HepG2 (cell line): ENCODE results near the gene RASGRP1. TPM values are rescaled to one million over a fixed set of nuclear protein-coding genes. Genes with fewer than 3 reads are reported as not detected.

Source experiments
- ATAC-seq: fragments of 200-7000 bp; cut with Tn5 transposase; 3 replicates; pipeline ENCODE4 v1.9.1; 2020; ENCODE audit warnings: mild to moderate bottlenecking, moderate library complexity
- BruUV-seq: library from RNA; stranded (reverse); fragments of 400-500 nt; replicated peaks from 2 replicates; lab custom pipeline; 2021; lab: Mats Ljungman, UMichigan
- CTCF ChIA-PET: fragments of 300-600 bp; formaldehyde crosslinking; extraction: SDS; loops from one replicate; lab custom pipeline; 2021; ENCODE audit warnings: low total read pairs, inconsistent platforms, low intra/inter-chr PET ratio; lab: Yijun Ruan, JAX
- POLR2A ChIA-PET: fragments of 350-600 bp; sonication (Branson Sonifier 250); formaldehyde crosslinking; loops from one replicate; lab custom pipeline; 2020; ENCODE audit warnings: antibody characterized with exemption, inconsistent platforms; lab: Yijun Ruan, JAX
- DNase-seq: peaks from one replicate; pipeline ENCODE4 v3.0.0-alpha.2; 2015; ENCODE audit warnings: low spot score
- FAIRE-seq: peaks from 3 replicates; lab custom pipeline; 2011; peaks lifted over from hg19 to GRCh38; lab: Jason Lieb, UNC
- H2AFZ ChIP-seq: one replicate; pipeline ENCODE4 v1.6.1; 2011; ENCODE audit warnings: low read length, inconsistent platforms
- H3K27ac ChIP-seq: fragments of 300-600 bp; 3 replicates; pipeline ENCODE4 v1.8.0; 2011; ENCODE audit warnings: mixed run types, mild to moderate bottlenecking, mixed read lengths, low read length, inconsistent platforms; ENCODE audit not compliant: insufficient read depth; ENCODE audit errors: extremely low read length
- H3K27me3 ChIP-seq, 2 experiments: fragments of 200-600 bp in 1 of 2; 2 replicates in 1 of 2; 3 replicates in 1 of 2; pipeline versions ENCODE4 v1.6.0 to v1.8.0; 2011; ENCODE audit warnings: low read length in 2 of 2, mild to moderate bottlenecking in 2 of 2, moderate library complexity in 2 of 2, inconsistent platforms in 1 of 2; ENCODE audit not compliant: insufficient read depth in 2 of 2, control insufficient read depth in 1 of 2
- H3K36me3 ChIP-seq, 2 experiments: fragments of 200-600 bp in 1 of 2; replicated peaks in 1 of 2; 2 replicates in 1 of 2; 3 replicates in 1 of 2; pipeline versions ENCODE4 v1.5.1 to v1.8.0; 2011; ENCODE audit warnings: low read length in 2 of 2, inconsistent platforms in 1 of 2; ENCODE audit not compliant: insufficient read depth in 2 of 2, control insufficient read depth in 1 of 2
- H3K4me1 ChIP-seq: 2 replicates; pipeline ENCODE4 v1.5.1; 2012; ENCODE audit warnings: low read length, inconsistent platforms; ENCODE audit not compliant: insufficient read depth
- H3K4me2 ChIP-seq: 2 replicates; pipeline ENCODE4 v1.6.0; 2011; ENCODE audit warnings: low read depth, low read length, inconsistent platforms
- H3K4me3 ChIP-seq, 3 experiments: fragments of 200-600 bp in 1 of 3; sonication (generic), shearing (Covaris generic) in 1 of 3; replicated peaks in 1 of 3; 2 replicates each; pipeline ENCODE4 v1.5.1; 2011 to 2016; ENCODE audit warnings: low read length in 3 of 3, inconsistent platforms in 2 of 3, low read depth in 2 of 3, mild to moderate bottlenecking in 2 of 3, control low read depth in 1 of 3, mixed read lengths in 1 of 3; ENCODE audit not compliant: insufficient read depth in 1 of 3
- H3K79me2 ChIP-seq: one replicate; pipeline ENCODE4 v1.6.1; 2011; ENCODE audit warnings: low read length, inconsistent platforms; ENCODE audit not compliant: insufficient read depth
- H3K9ac ChIP-seq: 2 replicates; pipeline ENCODE4 v1.6.0; 2011; ENCODE audit warnings: mild to moderate bottlenecking, low read depth, low read length, inconsistent platforms; ENCODE audit not compliant: insufficient read depth
- H3K9me3 ChIP-seq: 2 replicates; pipeline ENCODE4 v1.5.1; 2012; ENCODE audit warnings: mild to moderate bottlenecking, low read length
- H4K20me1 ChIP-seq: 2 replicates; pipeline ENCODE4 v1.6.0; 2011; ENCODE audit warnings: inconsistent platforms, mild to moderate bottlenecking, low read length, moderate library complexity; ENCODE audit not compliant: insufficient read depth
- MAZ ChIP-seq, 2 experiments: sonication (generic) in 1 of 2; formaldehyde crosslinking in 1 of 2; IDR thresholded peaks; 2 replicates each; pipeline versions ENCODE4 v1.5.0 to v1.6.1; 2012 to 2020; ENCODE audit warnings: low read depth in 2 of 2, mild to moderate bottlenecking in 2 of 2, borderline replicate concordance in 1 of 2, improper control_type of control experiment in 1 of 2, low read length in 1 of 2, missing genetic modification reagents in 1 of 2, moderate library complexity in 1 of 2
- MEIS2 ChIP-seq: sonication (generic); formaldehyde crosslinking; IDR thresholded peaks from 2 replicates; pipeline ENCODE4 v1.9.0; 2021; ENCODE audit warnings: mild to moderate bottlenecking, missing genetic modification reagents
- SSRP1 ChIP-seq: IDR thresholded peaks from 2 replicates; pipeline ENCODE4 v1.6.1; 2016; ENCODE audit warnings: control low read depth
- TAF15 ChIP-seq: fragments of 200-400 bp; formaldehyde crosslinking; IDR thresholded peaks from one replicate; pipeline ENCODE4 v1.6.1; 2018; ENCODE audit warnings: mild to moderate bottlenecking, low read depth, low read length; ENCODE audit not compliant: poor library complexity, severe bottlenecking
- TGIF2 ChIP-seq: IDR thresholded peaks from 2 replicates; pipeline ENCODE4 v1.6.1; 2016; ENCODE audit warnings: control low read depth, missing compliant biosample characterization
- TOPORS ChIP-seq: sonication (generic); formaldehyde crosslinking; IDR thresholded peaks from 2 replicates; pipeline ENCODE4 v1.8.0; 2023; ENCODE audit warnings: mild to moderate bottlenecking, missing genetic modification reagents
- ZC3H13 ChIP-seq: sonication (generic); formaldehyde crosslinking; IDR thresholded peaks from 2 replicates; pipeline ENCODE4 v1.8.1; 2023; ENCODE audit warnings: mild to moderate bottlenecking, missing genetic modification reagents, moderate library complexity
- ZFP37 ChIP-seq: sonication (generic); formaldehyde crosslinking; IDR thresholded peaks from 2 replicates; pipeline ENCODE4 v1.4.0; 2020; ENCODE audit warnings: missing genetic modification reagents, borderline replicate concordance
- ZNF558 ChIP-seq: sonication (generic); formaldehyde crosslinking; IDR thresholded peaks from 2 replicates; pipeline ENCODE4 v1.9.0; 2022; ENCODE audit warnings: mild to moderate bottlenecking, missing genetic modification reagents, borderline replicate concordance
- ZSCAN21 ChIP-seq: sonication (generic); formaldehyde crosslinking; IDR thresholded peaks from 2 replicates; pipeline ENCODE4 v1.8.0; 2022; ENCODE audit warnings: mild to moderate bottlenecking, missing genetic modification reagents, moderate library complexity, borderline replicate concordance
- in situ Hi-C: cut with HindIII; loops from 2 replicates; pipeline ENCODE4 v1.10.0; 2017; ENCODE audit warnings: low pct_unique_long_range_greater_than_20kb; ENCODE audit not compliant: extremely low pct_ligation_motif_present
- intact Hi-C: fragments of 100-400 bp; cut with micrococcal nuclease; formaldehyde crosslinking; loops from one replicate; pipeline ENCODE4 v1.10.0; 2022; ENCODE audit not compliant: unreplicated experiment
- polyA plus RNA-seq, 8 experiments: library from polyadenylated mRNA; depleted of rRNA in 3 of 8; stranded (reverse) in 7 of 8; unstranded in 1 of 8; fragments of >200 nt; fragmentation: Illumina TruSeq in 4 of 8; extraction: Trizol in 4 of 8; gene quantifications; 2 replicates each; pipeline versions ENCODE4 v1.2.1 to v1.2.3, GENCODE V29; 2011 to 2016; ENCODE audit warnings: low read depth in 4 of 8, missing spikeins in 1 of 8, mixed read lengths in 1 of 8; ENCODE audit not compliant: insufficient read depth in 1 of 8
- total RNA-seq, 5 experiments: library from RNA; depleted of rRNA; stranded (reverse); fragments of >200 nt; fragmentation: Illumina TruSeq; extraction: Trizol; gene quantifications; 2 replicates each; pipeline ENCODE4 v1.2.3, GENCODE V29; 2016; ENCODE audit warnings: low read depth in 1 of 5
- TF ChIP-seq, protein P1 (sequence below): sonication (generic); formaldehyde crosslinking; IDR thresholded peaks from 2 replicates; pipeline ENCODE4 v1.8.1; 2022; ENCODE audit warnings: low read depth, mild to moderate bottlenecking, missing genetic modification reagents
- TF ChIP-seq, protein P2 (sequence below): IDR thresholded peaks from 2 replicates; pipeline ENCODE4 v1.6.1; 2016
- TF ChIP-seq, protein P3 (sequence below): fragments of 450-650 bp; IDR thresholded peaks from 2 replicates; pipeline ENCODE4 v1.6.1; 2016
- TF ChIP-seq, protein P4 (sequence below): IDR thresholded peaks from 2 replicates; pipeline ENCODE4 v1.6.1; 2018; ENCODE audit warnings: missing genetic modification reagents

Gene RASGRP1
- total and polyA plus RNA-seq, 2 of the 13 experiments (the other 11 are each of a cell fraction or from before 2014, with no cell fraction given), result 0.07 TPM; not detected in 1

DNA sequence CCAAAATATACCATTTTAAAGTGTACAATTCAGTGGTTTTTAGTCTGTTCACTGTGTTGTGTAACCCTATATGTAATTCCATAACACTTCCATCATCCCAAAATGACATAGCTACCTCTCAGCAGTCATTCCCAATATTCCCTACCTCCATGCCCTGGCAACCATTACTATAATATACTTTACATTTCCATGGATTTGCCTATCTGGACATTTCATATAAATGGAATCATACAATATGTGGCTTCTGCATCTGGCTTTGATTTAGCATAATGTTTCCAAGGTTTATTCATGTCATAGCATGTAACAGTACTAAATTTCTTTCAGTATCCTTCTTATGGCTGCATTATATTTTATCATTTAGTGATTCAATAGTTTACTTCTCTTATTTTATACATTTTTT lies 85.3 kb downstream of the RASGRP1 start:
- no peak for TF ChIP-seq TOPORS (CRISPR knock-in tag)
- no peak for TF ChIP-seq ZSCAN21 (CRISPR knock-in tag)
- TF ChIP-seq, protein P1, sequence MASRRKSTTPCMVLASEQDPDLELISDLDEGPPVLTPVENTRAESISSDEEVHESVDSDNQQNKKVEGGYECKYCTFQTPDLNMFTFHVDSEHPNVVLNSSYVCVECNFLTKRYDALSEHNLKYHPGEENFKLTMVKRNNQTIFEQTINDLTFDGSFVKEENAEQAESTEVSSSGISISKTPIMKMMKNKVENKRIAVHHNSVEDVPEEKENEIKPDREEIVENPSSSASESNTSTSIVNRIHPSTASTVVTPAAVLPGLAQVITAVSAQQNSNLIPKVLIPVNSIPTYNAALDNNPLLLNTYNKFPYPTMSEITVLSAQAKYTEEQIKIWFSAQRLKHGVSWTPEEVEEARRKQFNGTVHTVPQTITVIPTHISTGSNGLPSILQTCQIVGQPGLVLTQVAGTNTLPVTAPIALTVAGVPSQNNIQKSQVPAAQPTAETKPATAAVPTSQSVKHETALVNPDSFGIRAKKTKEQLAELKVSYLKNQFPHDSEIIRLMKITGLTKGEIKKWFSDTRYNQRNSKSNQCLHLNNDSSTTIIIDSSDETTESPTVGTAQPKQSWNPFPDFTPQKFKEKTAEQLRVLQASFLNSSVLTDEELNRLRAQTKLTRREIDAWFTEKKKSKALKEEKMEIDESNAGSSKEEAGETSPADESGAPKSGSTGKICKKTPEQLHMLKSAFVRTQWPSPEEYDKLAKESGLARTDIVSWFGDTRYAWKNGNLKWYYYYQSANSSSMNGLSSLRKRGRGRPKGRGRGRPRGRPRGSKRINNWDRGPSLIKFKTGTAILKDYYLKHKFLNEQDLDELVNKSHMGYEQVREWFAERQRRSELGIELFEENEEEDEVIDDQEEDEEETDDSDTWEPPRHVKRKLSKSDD, result no peak
- no peak for TF ChIP-seq TAF15
- TF ChIP-seq, protein P2, sequence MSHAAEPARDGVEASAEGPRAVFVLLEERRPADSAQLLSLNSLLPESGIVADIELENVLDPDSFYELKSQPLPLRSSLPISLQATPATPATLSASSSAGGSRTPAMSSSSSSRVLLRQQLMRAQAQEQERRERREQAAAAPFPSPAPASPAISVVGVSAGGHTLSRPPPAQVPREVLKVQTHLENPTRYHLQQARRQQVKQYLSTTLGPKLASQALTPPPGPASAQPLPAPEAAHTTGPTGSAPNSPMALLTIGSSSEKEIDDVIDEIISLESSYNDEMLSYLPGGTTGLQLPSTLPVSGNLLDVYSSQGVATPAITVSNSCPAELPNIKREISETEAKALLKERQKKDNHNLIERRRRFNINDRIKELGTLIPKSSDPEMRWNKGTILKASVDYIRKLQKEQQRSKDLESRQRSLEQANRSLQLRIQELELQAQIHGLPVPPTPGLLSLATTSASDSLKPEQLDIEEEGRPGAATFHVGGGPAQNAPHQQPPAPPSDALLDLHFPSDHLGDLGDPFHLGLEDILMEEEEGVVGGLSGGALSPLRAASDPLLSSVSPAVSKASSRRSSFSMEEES (CRISPR knock-in tag), result no peak
- no peak for TF ChIP-seq SSRP1 (CRISPR knock-in tag)
- TF ChIP-seq MEIS2, result no peak
- no peak for TF ChIP-seq ZFP37 (CRISPR knock-in tag)
- TF ChIP-seq, protein P3, sequence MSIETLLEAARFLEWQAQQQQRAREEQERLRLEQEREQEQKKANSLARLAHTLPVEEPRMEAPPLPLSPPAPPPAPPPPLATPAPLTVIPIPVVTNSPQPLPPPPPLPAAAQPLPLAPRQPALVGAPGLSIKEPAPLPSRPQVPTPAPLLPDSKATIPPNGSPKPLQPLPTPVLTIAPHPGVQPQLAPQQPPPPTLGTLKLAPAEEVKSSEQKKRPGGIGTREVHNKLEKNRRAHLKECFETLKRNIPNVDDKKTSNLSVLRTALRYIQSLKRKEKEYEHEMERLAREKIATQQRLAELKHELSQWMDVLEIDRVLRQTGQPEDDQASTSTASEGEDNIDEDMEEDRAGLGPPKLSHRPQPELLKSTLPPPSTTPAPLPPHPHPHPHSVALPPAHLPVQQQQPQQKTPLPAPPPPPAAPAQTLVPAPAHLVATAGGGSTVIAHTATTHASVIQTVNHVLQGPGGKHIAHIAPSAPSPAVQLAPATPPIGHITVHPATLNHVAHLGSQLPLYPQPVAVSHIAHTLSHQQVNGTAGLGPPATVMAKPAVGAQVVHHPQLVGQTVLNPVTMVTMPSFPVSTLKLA, result no peak
- TF ChIP-seq, protein P4, sequence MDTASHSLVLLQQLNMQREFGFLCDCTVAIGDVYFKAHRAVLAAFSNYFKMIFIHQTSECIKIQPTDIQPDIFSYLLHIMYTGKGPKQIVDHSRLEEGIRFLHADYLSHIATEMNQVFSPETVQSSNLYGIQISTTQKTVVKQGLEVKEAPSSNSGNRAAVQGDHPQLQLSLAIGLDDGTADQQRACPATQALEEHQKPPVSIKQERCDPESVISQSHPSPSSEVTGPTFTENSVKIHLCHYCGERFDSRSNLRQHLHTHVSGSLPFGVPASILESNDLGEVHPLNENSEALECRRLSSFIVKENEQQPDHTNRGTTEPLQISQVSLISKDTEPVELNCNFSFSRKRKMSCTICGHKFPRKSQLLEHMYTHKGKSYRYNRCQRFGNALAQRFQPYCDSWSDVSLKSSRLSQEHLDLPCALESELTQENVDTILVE (CRISPR knock-in tag), result no peak
- TF ChIP-seq ZC3H13, result no peak
- TF ChIP-seq ZNF558 (CRISPR knock-in tag), result no peak
- TF ChIP-seq MAZ (IDR thresholded peaks at IDR 0.05; ENCODE audit: borderline replicate concordance, low read depth, low read length), result no peak
- TF ChIP-seq MAZ (CRISPR knock-in tag; IDR thresholded peaks at IDR 0.05; ENCODE audit: low read depth), result no peak
- no peak for TF ChIP-seq TGIF2 (CRISPR knock-in tag)
- Histone ChIP-seq H3K9me3 (no peaks in the 10 kb centered on the region), H3K27ac (no peak overlapping the region), H3K79me2 (no peaks in the 10 kb centered on the region), H3K36me3 (peaks cover 5 to 27% of the 10 kb centered on the region in 2 experiments), H3K4me1 (no peaks in the 10 kb centered on the region), H2AFZ (no peak overlapping the region), H3K9ac (no peak overlapping the region), H3K4me2 (no peak overlapping the region), H4K20me1 (no peaks in the 10 kb centered on the region), H3K27me3 (no peaks in the 10 kb centered on the region), H3K4me3 (no peak overlapping the region)
- in situ Hi-C loops (loop anchor here (10.0 kb wide), 1 partner anchor 206 kb away; no protein-coding TSS in a partner anchor), intact Hi-C loops (loop anchor here (10.0 kb wide), 1 partner anchor 86 kb away; the partner anchor contains the start of gene RASGRP1)
- no TSS peak for BruUV-seq
- FAIRE-seq, result no peak
- ChIA-PET POLR2A (no interaction called here), CTCF (no interaction called here)
- no peak for ATAC-seq
- no peak for DNase-seq
